ENCODE data around the gene SELE. TPM values are rescaled to one million over a fixed set of nuclear protein-coding genes. Genes with fewer than 3 reads are reported as not detected.

Gene SELE
- total and polyA plus RNA-seq, 2 of the 13 experiments (the other 11 are each of a cell fraction or from before 2014, with no cell fraction given) = 0.04 to 0.09 TPM

DNA sequence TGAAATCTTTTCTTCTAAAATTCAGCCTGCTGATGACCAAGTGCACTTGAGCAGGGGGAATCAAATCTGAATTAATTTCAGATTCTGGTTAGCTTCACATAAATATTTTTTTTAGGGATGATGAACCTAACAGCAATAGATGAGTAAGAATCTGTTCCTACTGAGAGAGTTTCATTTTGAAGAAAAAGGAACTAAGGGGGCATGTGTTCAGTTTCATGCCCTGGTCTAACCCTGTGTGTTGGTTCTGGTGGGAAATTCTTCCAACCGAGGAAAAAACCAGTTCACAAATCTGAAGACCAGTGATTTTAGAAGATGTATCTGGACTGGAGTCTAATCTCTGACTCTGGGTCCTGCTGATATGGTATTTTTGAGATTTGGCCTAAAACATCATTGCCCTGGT is 36.1 kb downstream of the SELE start (continued):
- TF ChIP-seq, protein P1, sequence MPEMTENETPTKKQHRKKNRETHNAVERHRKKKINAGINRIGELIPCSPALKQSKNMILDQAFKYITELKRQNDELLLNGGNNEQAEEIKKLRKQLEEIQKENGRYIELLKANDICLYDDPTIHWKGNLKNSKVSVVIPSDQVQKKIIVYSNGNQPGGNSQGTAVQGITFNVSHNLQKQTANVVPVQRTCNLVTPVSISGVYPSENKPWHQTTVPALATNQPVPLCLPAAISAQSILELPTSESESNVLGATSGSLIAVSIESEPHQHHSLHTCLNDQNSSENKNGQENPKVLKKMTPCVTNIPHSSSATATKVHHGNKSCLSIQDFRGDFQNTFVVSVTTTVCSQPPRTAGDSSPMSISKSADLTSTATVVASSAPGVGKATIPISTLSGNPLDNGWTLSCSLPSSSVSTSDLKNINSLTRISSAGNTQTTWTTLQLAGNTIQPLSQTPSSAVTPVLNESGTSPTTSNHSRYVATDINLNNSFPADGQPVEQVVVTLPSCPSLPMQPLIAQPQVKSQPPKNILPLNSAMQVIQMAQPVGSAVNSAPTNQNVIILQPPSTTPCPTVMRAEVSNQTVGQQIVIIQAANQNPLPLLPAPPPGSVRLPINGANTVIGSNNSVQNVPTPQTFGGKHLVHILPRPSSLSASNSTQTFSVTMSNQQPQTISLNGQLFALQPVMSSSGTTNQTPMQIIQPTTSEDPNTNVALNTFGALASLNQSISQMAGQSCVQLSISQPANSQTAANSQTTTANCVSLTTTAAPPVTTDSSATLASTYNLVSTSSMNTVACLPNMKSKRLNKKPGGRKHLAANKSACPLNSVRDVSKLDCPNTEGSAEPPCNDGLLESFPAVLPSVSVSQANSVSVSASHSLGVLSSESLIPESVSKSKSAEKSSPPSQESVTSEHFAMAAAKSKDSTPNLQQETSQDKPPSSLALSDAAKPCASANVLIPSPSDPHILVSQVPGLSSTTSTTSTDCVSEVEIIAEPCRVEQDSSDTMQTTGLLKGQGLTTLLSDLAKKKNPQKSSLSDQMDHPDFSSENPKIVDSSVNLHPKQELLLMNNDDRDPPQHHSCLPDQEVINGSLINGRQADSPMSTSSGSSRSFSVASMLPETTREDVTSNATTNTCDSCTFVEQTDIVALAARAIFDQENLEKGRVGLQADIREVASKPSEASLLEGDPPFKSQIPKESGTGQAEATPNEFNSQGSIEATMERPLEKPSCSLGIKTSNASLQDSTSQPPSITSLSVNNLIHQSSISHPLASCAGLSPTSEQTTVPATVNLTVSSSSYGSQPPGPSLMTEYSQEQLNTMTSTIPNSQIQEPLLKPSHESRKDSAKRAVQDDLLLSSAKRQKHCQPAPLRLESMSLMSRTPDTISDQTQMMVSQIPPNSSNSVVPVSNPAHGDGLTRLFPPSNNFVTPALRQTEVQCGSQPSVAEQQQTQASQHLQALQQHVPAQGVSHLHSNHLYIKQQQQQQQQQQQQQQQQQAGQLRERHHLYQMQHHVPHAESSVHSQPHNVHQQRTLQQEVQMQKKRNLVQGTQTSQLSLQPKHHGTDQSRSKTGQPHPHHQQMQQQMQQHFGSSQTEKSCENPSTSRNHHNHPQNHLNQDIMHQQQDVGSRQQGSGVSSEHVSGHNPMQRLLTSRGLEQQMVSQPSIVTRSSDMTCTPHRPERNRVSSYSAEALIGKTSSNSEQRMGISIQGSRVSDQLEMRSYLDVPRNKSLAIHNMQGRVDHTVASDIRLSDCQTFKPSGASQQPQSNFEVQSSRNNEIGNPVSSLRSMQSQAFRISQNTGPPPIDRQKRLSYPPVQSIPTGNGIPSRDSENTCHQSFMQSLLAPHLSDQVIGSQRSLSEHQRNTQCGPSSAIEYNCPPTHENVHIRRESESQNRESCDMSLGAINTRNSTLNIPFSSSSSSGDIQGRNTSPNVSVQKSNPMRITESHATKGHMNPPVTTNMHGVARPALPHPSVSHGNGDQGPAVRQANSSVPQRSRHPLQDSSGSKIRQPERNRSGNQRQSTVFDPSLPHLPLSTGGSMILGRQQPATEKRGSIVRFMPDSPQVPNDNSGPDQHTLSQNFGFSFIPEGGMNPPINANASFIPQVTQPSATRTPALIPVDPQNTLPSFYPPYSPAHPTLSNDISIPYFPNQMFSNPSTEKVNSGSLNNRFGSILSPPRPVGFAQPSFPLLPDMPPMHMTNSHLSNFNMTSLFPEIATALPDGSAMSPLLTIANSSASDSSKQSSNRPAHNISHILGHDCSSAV (CRISPR knock-in tag; IDR thresholded peaks at IDR 0.05; ENCODE audit: borderline replicate concordance) = no peak
- TF ChIP-seq ZNF674 (CRISPR knock-in tag; IDR thresholded peaks at IDR 0.05; ENCODE audit: low read depth) = no peak
- no peak for TF ChIP-seq KLF16 (CRISPR knock-in tag; IDR thresholded peaks at IDR 0.05)
- no peak for TF ChIP-seq HES4 (CRISPR knock-in tag; IDR thresholded peaks at IDR 0.05; ENCODE audit: borderline replicate concordance)
- TF ChIP-seq, protein P2, sequence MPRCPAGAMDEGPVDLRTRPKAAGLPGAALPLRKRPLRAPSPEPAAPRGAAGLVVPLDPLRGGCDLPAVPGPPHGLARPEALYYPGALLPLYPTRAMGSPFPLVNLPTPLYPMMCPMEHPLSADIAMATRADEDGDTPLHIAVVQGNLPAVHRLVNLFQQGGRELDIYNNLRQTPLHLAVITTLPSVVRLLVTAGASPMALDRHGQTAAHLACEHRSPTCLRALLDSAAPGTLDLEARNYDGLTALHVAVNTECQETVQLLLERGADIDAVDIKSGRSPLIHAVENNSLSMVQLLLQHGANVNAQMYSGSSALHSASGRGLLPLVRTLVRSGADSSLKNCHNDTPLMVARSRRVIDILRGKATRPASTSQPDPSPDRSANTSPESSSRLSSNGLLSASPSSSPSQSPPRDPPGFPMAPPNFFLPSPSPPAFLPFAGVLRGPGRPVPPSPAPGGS (CRISPR knock-in tag; IDR thresholded peaks at IDR 0.05) = no peak
- TF ChIP-seq, protein P3, sequence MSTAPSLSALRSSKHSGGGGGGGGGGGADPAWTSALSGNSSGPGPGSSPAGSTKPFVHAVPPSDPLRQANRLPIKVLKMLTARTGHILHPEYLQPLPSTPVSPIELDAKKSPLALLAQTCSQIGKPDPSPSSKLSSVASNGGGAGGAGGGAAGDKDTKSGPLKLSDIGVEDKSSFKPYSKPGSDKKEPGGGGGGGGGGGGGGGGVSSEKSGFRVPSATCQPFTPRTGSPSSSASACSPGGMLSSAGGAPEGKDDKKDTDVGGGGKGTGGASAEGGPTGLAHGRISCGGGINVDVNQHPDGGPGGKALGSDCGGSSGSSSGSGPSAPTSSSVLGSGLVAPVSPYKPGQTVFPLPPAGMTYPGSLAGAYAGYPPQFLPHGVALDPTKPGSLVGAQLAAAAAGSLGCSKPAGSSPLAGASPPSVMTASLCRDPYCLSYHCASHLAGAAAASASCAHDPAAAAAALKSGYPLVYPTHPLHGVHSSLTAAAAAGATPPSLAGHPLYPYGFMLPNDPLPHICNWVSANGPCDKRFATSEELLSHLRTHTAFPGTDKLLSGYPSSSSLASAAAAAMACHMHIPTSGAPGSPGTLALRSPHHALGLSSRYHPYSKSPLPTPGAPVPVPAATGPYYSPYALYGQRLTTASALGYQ (CRISPR knock-in tag; IDR thresholded peaks at IDR 0.05) = no peak

Data from HepG2 (cell line).